Endodermal cell (in vitro differentiated cells): ENCODE measurements around the gene MLX. TPM values are rescaled to one million over a fixed set of nuclear protein-coding genes. Genes with fewer than 3 reads are reported as not detected.

Source experiments
- DNase-seq: peaks from one replicate; pipeline ENCODE4 v3.0.0-alpha.2; 2017
- H3K27ac ChIP-seq: 2 replicates; pipeline ENCODE4 v1.5.1; 2013; ENCODE audit warnings: mild to moderate bottlenecking, low read depth, low read length, moderate library complexity
- H3K27me3 ChIP-seq: 2 replicates; pipeline ENCODE4 v1.6.1; 2013; ENCODE audit warnings: mild to moderate bottlenecking, low read length, moderate library complexity; ENCODE audit not compliant: insufficient read depth, control insufficient read depth, poor library complexity, severe bottlenecking
- H3K36me3 ChIP-seq: 2 replicates; pipeline ENCODE4 v1.7.0; 2013; ENCODE audit warnings: mild to moderate bottlenecking, low read length, moderate library complexity; ENCODE audit not compliant: control insufficient read depth, insufficient read depth
- H3K4me1 ChIP-seq: one replicate; pipeline ENCODE4 v1.7.0; 2013; ENCODE audit warnings: low read length; ENCODE audit not compliant: control insufficient read depth, insufficient read depth
- H3K4me3 ChIP-seq: 2 replicates; pipeline ENCODE4 v1.5.1; 2013; ENCODE audit warnings: mild to moderate bottlenecking, low read length, moderate library complexity
- H3K9ac ChIP-seq: 2 replicates; pipeline ENCODE4 v1.6.1; 2013; ENCODE audit warnings: mild to moderate bottlenecking, low read length, moderate library complexity; ENCODE audit not compliant: poor library complexity, severe bottlenecking; ENCODE audit errors: extremely low read depth
- H3K9me3 ChIP-seq: 2 replicates; pipeline ENCODE4 v1.6.1; 2013; ENCODE audit warnings: mild to moderate bottlenecking, low read length, moderate library complexity; ENCODE audit not compliant: control insufficient read depth
- H3K27ac Mint-ChIP-seq: 2 replicates; pipeline ENCODE4 v1.8.0; 2020; ENCODE audit warnings: mixed read lengths
- H3K27me3 Mint-ChIP-seq: 2 replicates; pipeline ENCODE4 v1.8.0; 2021; ENCODE audit warnings: mild to moderate bottlenecking, mixed read lengths; ENCODE audit not compliant: insufficient read depth
- H3K36me3 Mint-ChIP-seq: 2 replicates; pipeline ENCODE4 v1.8.0; 2020; ENCODE audit warnings: low read depth, mixed read lengths
- H3K4me1 Mint-ChIP-seq: 2 replicates; pipeline ENCODE4 v1.8.0; 2020; ENCODE audit warnings: mixed read lengths
- H3K4me3 Mint-ChIP-seq: 2 replicates; pipeline ENCODE4 v1.8.0; 2020; ENCODE audit warnings: mild to moderate bottlenecking, moderate library complexity, mixed read lengths
- H3K9me3 Mint-ChIP-seq: 2 replicates; pipeline ENCODE4 v1.8.0; 2020; ENCODE audit warnings: mild to moderate bottlenecking, mixed read lengths
- WGBS, 2 experiments: methylation state at CpG; one replicate each; pipeline versions ENCODE4 v1.1.5 to v1.1.7; 2013; ENCODE audit warnings: missing lambda C conversion rate in 2 of 2, mixed read lengths in 1 of 2; ENCODE audit not compliant: insufficient coverage in 1 of 2, insufficient read length in 1 of 2; 5-methylcytosine and 5-hydroxymethylcytosine counted together
- long read RNA-seq, 4 experiments: library from polyadenylated mRNA in 2 of 4; library from RNA in 1 of 4; library from capped mRNA in 1 of 4; stranded (forward) in 3 of 4; unstranded in 1 of 4; transcript quantifications; one replicate each; pipeline ENCODE4 v2.0.0, GENCODE V29; 2020 to 2021; ENCODE audit warnings: inconsistent platforms in 1 of 4
- polyA plus RNA-seq, 2 experiments: library from polyadenylated mRNA; stranded (reverse); fragments of 50-300 nt; gene quantifications; one replicate each; pipeline ENCODE4 v1.2.3, GENCODE V29; 2013
- total RNA-seq, 2 donors: library from RNA; stranded (reverse); fragmentation: NEBNext Ultra II Directional in 1 of 2; extraction: Animal tissue kit (Norgen Biotek cat#: 25700) in 1 of 2; gene quantifications; 2 replicates in 1 of 2; 3 replicates in 1 of 2; pipeline ENCODE4 v1.2.1, GENCODE V29; 2021
- TF ChIP-seq, protein P1 (sequence below): fragments of 200-600 bp; sonication (generic); conservative IDR thresholded peaks from 2 replicates; pipeline ENCODE4 v1.5.0; 2021; ENCODE audit warnings: antibody characterized with exemption, mild to moderate bottlenecking

MLX gene
- total RNA-seq = 10 to 100 TPM; 37.1 to 38.5 TPM
- 38.7 TPM for polyA plus RNA-seq (2013, experiment 1 of 2)
- polyA plus RNA-seq (2013, experiment 2 of 2) = 34.2 TPM
- long read RNA-seq, experiment 1, transcript MLX-203 (8 exons, 2,428 nt) = major isoform, 7 of 27 reads
- long read RNA-seq, experiment 1, partial matches to known transcripts = 12 of 27 reads
- long read RNA-seq, experiment 1, other reads (novel, unspliced or antisense) = 6 of 27 reads
- long read RNA-seq, experiment 2, transcript MLX-203 (8 exons, 2,428 nt) = major isoform, 42 of 63 reads
- long read RNA-seq, experiment 2, transcript MLX-202 (7 exons, 2,334 nt) = minor isoform, 6 of 63 reads
- long read RNA-seq, experiment 2, partial matches to known transcripts = 3 of 63 reads
- long read RNA-seq, experiment 2, other reads (novel, unspliced or antisense) = 7 of 63 reads
- long read RNA-seq, experiment 3, transcript MLX-201 (8 exons, 2,586 nt) = minor isoform, 6 of 149 reads
- long read RNA-seq, experiment 3, transcript MLX-203 (8 exons, 2,428 nt) = major isoform, 104 of 149 reads
- long read RNA-seq, experiment 3, transcript MLX-202 (7 exons, 2,334 nt) = minor isoform, 13 of 149 reads
- long read RNA-seq, experiment 3, partial matches to known transcripts = 1 of 149 reads
- long read RNA-seq, experiment 3, other reads (novel, unspliced or antisense) = 22 of 149 reads
- long read RNA-seq, experiment 4, transcript MLX-203 (8 exons, 2,428 nt) = major isoform, 69 of 95 reads
- long read RNA-seq, experiment 4, transcript MLX-202 (7 exons, 2,334 nt) = minor isoform, 6 of 95 reads
- long read RNA-seq, experiment 4, partial matches to known transcripts = 3 of 95 reads
- long read RNA-seq, experiment 4, other reads (novel, unspliced or antisense) = 12 of 95 reads

DNA sequence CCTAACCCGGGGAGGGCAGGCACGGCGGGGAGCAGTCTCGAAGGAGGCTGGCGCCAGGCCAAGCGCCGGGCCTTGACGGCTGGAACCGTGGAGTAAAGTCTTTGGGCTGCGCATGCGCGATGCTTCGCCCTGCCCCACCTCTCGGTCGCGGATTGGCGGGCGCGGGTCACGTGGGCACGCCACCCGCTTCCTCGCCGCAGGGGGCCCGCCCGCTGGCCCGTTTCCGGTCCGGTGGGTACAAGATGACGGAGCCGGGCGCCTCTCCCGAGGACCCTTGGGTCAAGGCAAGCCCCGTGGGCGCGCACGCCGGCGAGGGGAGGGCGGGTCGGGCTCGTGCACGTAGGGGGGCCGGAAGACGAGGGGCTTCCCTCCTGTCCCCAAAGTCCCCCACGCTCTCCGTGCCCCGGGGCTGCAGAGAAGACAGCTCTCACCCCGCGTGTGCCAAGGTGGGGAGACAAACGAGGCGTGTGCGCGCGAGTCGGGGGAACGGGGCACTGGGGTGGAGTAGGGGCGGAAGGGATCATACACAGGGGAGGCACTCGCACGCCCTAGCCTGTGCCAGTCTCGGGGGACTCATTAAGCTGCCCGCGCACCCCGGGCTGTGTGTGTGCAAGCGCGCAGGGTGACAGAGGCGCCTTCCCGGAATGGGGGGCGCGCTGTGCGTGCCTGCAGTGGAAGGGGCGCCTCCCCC lies at the start of gene MLX:
Gene MLX (plus strand): TSS at position 218 of the 691 bp plus-strand sequence. CDS start 25 bp downstream, at position 243.
- Mint-ChIP-seq H3K9me3 (no peaks in the 10 kb centered on the region), H3K27me3 (no peaks in the 10 kb centered on the region), H3K4me3 (peak within 1 kb of the TSS; percentile 86), H3K27ac (peak within 1 kb of the TSS; percentile 94), H3K4me1 (peaks cover 15% of the 10 kb centered on the region), H3K36me3 (peaks cover 43% of the 10 kb centered on the region)
- Histone ChIP-seq H3K27me3 (no peaks in the 10 kb centered on the region), H3K9ac (peak within 1 kb of the TSS; percentile 63), H3K9me3 (no peaks in the 10 kb centered on the region), H3K27ac (peak within 1 kb of the TSS; percentile 78), H3K4me1 (peaks cover 4% of the 10 kb centered on the region), H3K4me3 (peak within 1 kb of the TSS; percentile 94), H3K36me3 (peaks cover 67% of the 10 kb centered on the region)
- TF ChIP-seq, protein P1, sequence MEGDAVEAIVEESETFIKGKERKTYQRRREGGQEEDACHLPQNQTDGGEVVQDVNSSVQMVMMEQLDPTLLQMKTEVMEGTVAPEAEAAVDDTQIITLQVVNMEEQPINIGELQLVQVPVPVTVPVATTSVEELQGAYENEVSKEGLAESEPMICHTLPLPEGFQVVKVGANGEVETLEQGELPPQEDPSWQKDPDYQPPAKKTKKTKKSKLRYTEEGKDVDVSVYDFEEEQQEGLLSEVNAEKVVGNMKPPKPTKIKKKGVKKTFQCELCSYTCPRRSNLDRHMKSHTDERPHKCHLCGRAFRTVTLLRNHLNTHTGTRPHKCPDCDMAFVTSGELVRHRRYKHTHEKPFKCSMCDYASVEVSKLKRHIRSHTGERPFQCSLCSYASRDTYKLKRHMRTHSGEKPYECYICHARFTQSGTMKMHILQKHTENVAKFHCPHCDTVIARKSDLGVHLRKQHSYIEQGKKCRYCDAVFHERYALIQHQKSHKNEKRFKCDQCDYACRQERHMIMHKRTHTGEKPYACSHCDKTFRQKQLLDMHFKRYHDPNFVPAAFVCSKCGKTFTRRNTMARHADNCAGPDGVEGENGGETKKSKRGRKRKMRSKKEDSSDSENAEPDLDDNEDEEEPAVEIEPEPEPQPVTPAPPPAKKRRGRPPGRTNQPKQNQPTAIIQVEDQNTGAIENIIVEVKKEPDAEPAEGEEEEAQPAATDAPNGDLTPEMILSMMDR = peak; percentile 43
- peak; percentile 98 for DNase-seq
- 0% methylated on average over 30 to 72 of the region's 72 CpGs for WGBS, 2 experiments

DNA sequence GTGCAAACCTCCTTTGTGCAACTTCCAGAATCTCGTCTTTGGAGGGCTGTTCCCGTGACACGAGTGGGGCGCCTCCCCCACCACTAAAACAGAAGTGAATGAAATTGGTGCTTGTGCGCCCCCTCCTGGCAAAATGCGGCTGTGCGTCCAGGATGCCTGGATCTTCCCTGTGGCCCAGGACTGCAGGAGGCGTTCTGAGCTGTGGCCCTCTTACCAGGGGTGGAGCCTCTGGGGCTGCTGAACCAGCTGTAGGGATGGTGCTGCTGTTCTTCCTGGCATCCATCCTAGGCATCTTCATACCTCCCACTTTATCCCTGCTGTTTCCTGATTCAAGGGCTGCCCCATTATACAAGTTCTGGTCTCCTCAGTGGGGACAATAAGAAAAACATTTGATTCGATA lies 49.4 kb upstream of the MLX start:
- DNase-seq = peak; percentile 98
- peaks cover 22% of the 10 kb centered on the region for H3K4me1 Mint-ChIP-seq
- H3K27ac Mint-ChIP-seq = no peak overlapping the region
- H3K36me3 ChIP-seq = peaks cover 19% of the 10 kb centered on the region
- peaks cover 36% of the 10 kb centered on the region for H3K36me3 Mint-ChIP-seq
- no peaks in the 10 kb centered on the region for H3K9me3 ChIP-seq
- no peak overlapping the region for H3K27ac ChIP-seq
- H3K27me3 ChIP-seq = no peaks in the 10 kb centered on the region
- H3K27me3 Mint-ChIP-seq = no peaks in the 10 kb centered on the region
- H3K4me3 Mint-ChIP-seq = no peak overlapping the region
- H3K9me3 Mint-ChIP-seq = no peaks in the 10 kb centered on the region
- H3K4me1 ChIP-seq = peaks cover 19% of the 10 kb centered on the region
- TF ChIP-seq, protein P1 = peak; percentile 99
- WGBS, 2 experiments = 36% methylated on average over 4 to 9 of the region's 9 CpGs
- H3K9ac ChIP-seq = no peak overlapping the region
- no peak overlapping the region for H3K4me3 ChIP-seq
